ENCODE results near the gene BANP.

BANP gene

DNA sequence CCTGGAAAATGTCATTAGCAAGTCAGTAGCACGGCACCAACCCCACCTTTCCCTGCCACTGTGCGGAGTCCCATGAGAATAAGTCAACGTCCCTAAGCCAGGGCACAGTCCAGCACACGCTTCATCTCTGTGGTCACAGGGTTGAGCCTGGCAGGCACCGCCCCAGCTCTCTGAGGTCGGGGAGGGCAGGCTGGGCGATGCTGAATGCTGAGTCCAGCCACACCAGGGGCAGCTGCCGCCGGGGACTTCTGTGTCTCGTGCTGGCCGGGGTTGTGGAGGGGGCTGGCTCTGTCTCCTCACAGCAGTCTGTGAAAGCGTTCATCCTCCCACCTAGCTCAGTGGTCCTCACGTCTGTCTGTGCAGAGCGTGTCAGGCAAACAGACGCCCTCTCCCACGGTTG lies 53.2 kb downstream of the BANP start:
- TF ChIP-seq, protein P1, sequence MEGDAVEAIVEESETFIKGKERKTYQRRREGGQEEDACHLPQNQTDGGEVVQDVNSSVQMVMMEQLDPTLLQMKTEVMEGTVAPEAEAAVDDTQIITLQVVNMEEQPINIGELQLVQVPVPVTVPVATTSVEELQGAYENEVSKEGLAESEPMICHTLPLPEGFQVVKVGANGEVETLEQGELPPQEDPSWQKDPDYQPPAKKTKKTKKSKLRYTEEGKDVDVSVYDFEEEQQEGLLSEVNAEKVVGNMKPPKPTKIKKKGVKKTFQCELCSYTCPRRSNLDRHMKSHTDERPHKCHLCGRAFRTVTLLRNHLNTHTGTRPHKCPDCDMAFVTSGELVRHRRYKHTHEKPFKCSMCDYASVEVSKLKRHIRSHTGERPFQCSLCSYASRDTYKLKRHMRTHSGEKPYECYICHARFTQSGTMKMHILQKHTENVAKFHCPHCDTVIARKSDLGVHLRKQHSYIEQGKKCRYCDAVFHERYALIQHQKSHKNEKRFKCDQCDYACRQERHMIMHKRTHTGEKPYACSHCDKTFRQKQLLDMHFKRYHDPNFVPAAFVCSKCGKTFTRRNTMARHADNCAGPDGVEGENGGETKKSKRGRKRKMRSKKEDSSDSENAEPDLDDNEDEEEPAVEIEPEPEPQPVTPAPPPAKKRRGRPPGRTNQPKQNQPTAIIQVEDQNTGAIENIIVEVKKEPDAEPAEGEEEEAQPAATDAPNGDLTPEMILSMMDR (IDR thresholded peaks at IDR 0.05; ENCODE audit: low read depth, low read length), result no peak
- no peak for DNase-seq (ENCODE audit: extremely low read depth, low read depth)

DNA sequence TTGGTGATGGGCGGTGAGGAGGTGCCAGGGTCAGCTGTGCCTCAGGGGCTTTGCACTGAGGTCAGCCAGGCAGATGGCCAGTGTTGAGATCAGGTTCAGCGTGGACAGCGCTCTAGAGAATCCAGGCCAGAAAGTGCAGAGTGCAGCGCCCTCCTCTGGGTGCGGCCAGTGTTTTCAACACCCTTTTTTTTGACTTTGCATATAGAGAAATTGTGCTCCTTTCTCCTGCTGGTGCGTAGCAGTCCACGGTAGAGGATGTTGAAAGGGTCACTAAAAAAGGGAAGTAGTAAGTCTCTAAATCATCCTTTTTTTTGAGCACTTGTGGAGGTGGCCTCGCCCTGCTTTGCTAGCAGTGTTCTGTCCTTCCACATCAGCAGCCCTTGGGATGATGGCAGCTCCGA lies 53.9 kb downstream of the BANP start:
- TF ChIP-seq, protein P1 (IDR thresholded peaks at IDR 0.05; ENCODE audit: low read depth, low read length), result no peak; the same call in 1 of the 2 replicates
- DNase-seq (ENCODE audit: extremely low read depth, low read depth), result no peak

DNA sequence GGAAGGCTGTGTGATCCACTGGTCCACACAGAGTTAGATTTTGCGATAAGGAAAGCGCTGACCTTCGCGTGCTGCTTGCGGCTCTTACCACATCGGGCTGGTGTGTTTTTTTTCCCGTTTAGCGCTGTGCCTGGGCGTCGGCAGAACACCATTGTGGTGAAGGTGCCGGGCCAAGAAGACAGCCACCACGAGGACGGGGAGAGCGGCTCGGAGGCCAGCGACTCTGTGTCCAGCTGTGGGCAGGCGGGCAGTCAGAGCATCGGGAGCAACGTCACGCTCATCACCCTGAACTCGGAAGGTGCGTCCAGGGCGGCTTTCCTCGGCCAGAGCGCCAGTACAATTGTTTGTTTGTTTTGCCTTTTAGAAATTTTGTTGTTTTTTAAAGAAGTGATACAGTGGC lies 54.7 kb downstream of the BANP start:
- TF ChIP-seq, protein P1 (IDR thresholded peaks at IDR 0.05; ENCODE audit: low read depth, low read length), result no peak
- DNase-seq (ENCODE audit: extremely low read depth, low read depth), result no peak

DNA sequence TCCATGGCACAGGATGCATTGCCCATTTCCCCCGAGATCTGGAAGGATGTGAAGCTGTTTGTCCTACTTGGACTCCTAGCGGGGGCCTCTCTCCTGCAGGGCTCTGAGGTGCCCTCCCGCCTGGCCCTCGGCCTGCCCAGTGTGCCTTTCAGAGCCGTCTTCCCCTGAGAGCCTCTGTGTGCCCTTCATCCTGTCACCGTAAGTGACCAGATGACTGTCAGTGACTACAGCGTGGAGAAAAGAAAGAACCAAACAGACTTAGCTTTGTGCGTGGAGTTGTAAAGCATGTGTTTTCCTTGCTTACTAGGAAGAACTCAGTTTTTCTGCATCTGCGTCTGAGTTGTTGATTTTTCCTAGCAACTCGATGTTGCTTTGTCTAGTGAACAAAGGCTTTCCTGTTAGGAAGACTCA lies 56.1 kb downstream of the BANP start:
- TF ChIP-seq, protein P1 (IDR thresholded peaks at IDR 0.05; ENCODE audit: low read depth, low read length), result no peak
- no peak for DNase-seq (ENCODE audit: extremely low read depth, low read depth)

DNA sequence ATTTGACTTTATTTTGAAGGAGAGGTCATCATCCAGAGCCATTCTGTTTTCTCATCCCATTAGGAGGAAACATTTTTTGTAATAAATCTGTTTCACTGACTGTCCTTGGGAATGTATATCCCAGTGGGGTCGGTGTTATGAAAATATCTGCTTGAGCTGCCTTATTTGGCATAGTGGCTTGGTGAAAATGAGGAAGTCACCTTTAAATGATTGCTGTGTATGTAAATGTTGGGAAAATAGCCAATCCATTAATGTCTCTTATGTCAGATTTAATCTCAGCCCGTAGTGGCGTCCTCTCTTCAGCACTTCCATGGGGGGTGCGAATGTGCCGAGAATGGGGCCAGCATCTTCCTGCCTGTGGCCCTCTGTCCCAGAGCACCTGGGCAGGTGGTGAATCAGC lies 57.6 kb downstream of the BANP start:
- no peak for DNase-seq (ENCODE audit: extremely low read depth, low read depth)
- TF ChIP-seq, protein P1 (IDR thresholded peaks at IDR 0.05; ENCODE audit: low read depth, low read length), result no peak

DNA sequence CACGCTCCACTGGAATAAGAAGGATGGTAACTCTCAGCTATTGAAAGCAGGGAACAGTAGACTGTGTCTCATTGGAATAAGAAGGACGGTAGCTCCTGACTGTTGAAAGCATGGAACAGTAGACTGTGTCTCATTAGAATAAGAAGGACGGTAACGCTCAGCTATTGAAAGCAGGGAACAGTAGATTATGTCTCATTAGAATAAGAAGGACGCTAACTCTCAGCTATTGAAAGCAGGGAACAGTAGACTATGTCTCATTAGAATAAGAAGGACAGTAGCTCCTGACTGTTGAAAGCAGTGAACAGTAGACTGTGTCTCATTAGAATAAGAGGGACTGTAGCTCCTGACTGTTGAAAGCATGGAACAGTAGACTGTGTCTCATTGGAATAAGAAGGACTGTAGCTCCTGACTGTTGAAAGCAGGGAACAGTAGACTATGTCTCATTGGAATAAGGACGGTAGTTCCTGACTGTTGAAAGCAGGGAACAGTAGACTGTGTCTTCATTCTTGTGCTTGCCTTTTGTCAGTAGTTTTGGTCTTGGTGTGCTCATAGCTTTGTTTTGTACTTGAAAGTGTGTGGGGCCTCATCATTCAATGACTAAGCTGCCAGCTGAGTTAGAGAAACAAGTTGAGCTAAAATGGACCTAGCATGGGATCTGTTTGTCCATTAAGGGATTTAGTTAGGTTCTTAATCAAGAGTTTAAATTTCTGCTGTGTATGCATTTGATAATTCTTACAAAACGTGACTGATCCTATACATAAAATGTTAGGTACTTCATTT lies 58.5 kb downstream of the BANP start:
- TF ChIP-seq, protein P1 (IDR thresholded peaks at IDR 0.05; ENCODE audit: low read depth, low read length), result no peak
- DNase-seq (ENCODE audit: extremely low read depth, low read depth), result no peak

DNA sequence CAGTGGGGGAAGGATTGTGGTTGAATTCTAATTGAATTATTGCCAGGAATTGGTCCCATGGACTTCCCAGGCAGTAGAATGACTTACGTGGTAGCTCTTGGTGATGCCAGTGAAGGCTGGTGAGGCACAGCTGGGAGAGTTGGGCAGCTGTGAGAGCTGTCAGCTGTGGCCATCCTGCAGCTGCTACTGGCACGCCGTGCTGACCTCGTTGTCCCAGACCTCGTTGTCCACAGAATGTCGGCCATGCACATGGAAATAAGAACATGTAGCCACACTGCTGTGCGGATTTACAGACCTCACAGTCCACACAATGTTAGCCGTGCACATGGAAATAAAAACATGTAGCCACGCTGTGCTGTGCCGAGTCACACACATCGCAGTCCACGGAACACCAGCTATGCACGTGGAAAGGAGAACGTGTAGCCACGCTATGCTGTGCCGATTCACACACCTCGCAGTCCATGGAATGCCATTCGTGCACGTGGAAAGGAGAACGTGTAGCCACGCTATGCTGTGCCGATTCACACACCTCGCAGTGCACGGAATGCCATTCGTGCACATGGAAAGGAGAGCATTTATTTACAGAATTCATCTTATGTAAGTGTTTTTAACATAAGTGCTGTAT lies 59.2 kb downstream of the BANP start:
- TF ChIP-seq, protein P1 (IDR thresholded peaks at IDR 0.05; ENCODE audit: low read depth, low read length), result no peak

More for the DNA sequence above, 59.2 kb downstream of the BANP start:
- no peak for DNase-seq (ENCODE audit: extremely low read depth, low read depth)

Data from AG09319 (cell line).